HEK293T (cell line): ENCODE measurements around the gene ERCC6L2.

Experiments
- CTCF ChIA-PET: fragments of 350-600 bp; formaldehyde crosslinking; extraction: SDS; loops from one replicate; lab custom pipeline; 2021; ENCODE audit warnings: antibody characterized with exemption, inconsistent platforms; lab: Yijun Ruan, JAX
- POLR2A ChIA-PET: fragments of 350-600 bp; formaldehyde crosslinking; extraction: SDS; loops from one replicate; lab custom pipeline; 2020; ENCODE audit warnings: antibody characterized with exemption, inconsistent platforms; lab: Yijun Ruan, JAX
- DNase-seq: peaks from one replicate; pipeline ENCODE4 v3.0.0; 2012; ENCODE audit warnings: mixed read lengths; ENCODE audit errors: extremely low spot score
- ARNT ChIP-seq: fragments of 450-650 bp; IDR thresholded peaks from 2 replicates; pipeline ENCODE4 v1.6.1; 2017; ENCODE audit warnings: mild to moderate bottlenecking
- BHLHE40 ChIP-seq: fragments of 450-650 bp; IDR thresholded peaks from 2 replicates; pipeline ENCODE4 v1.6.1; 2016; ENCODE audit warnings: mild to moderate bottlenecking, moderate library complexity, borderline replicate concordance
- CTBP1 ChIP-seq: fragments of 450-650 bp; IDR thresholded peaks from 2 replicates; pipeline ENCODE4 v1.6.1; 2016; ENCODE audit warnings: borderline replicate concordance
- ELF4 ChIP-seq: fragments of 450-650 bp; IDR thresholded peaks from 2 replicates; pipeline ENCODE4 v1.6.1; 2017; ENCODE audit warnings: antibody characterized with exemption
- FOXA1 ChIP-seq: fragments of 450-650 bp; IDR thresholded peaks from 2 replicates; pipeline ENCODE4 v1.6.1; 2016; ENCODE audit warnings: mild to moderate bottlenecking
- FOXK2 ChIP-seq: fragments of 450-650 bp; IDR thresholded peaks from 2 replicates; pipeline ENCODE4 v1.6.1; 2016; ENCODE audit warnings: mild to moderate bottlenecking
- FOXM1 ChIP-seq: fragments of 450-650 bp; IDR thresholded peaks from 2 replicates; pipeline ENCODE4 v1.6.1; 2017; ENCODE audit warnings: mild to moderate bottlenecking, borderline replicate concordance
- HDGF ChIP-seq: fragments of 450-650 bp; IDR thresholded peaks from 2 replicates; pipeline ENCODE4 v1.6.1; 2017; ENCODE audit warnings: antibody characterized with exemption, borderline replicate concordance
- L3MBTL2 ChIP-seq: fragments of 450-650 bp; conservative IDR thresholded peaks from 2 replicates; pipeline ENCODE4 v1.6.1; 2016; ENCODE audit warnings: mild to moderate bottlenecking
- LEF1 ChIP-seq: fragments of 450-650 bp; IDR thresholded peaks from 2 replicates; pipeline ENCODE4 v1.6.1; 2017; ENCODE audit warnings: mild to moderate bottlenecking, borderline replicate concordance
- NFRKB ChIP-seq: fragments of 450-650 bp; IDR thresholded peaks from 2 replicates; pipeline ENCODE4 v1.6.1; 2016; ENCODE audit warnings: mild to moderate bottlenecking, moderate library complexity
- SP1 ChIP-seq: fragments of 450-650 bp; IDR thresholded peaks from 2 replicates; pipeline ENCODE4 v1.6.1; 2017
- SUZ12 ChIP-seq: fragments of 450-650 bp; IDR thresholded peaks from 2 replicates; pipeline ENCODE4 v1.6.1; 2016; ENCODE audit warnings: mild to moderate bottlenecking
- TARDBP ChIP-seq: fragments of 450-650 bp; IDR thresholded peaks from 2 replicates; pipeline ENCODE4 v1.6.1; 2016
- ZNF384 ChIP-seq: fragments of 450-650 bp; IDR thresholded peaks from 2 replicates; pipeline ENCODE4 v1.6.1; 2016
- TF ChIP-seq, protein P1 (sequence below): fragments of 450-650 bp; IDR thresholded peaks from 2 replicates; pipeline ENCODE4 v1.6.1; 2016

Gene ERCC6L2

DNA sequence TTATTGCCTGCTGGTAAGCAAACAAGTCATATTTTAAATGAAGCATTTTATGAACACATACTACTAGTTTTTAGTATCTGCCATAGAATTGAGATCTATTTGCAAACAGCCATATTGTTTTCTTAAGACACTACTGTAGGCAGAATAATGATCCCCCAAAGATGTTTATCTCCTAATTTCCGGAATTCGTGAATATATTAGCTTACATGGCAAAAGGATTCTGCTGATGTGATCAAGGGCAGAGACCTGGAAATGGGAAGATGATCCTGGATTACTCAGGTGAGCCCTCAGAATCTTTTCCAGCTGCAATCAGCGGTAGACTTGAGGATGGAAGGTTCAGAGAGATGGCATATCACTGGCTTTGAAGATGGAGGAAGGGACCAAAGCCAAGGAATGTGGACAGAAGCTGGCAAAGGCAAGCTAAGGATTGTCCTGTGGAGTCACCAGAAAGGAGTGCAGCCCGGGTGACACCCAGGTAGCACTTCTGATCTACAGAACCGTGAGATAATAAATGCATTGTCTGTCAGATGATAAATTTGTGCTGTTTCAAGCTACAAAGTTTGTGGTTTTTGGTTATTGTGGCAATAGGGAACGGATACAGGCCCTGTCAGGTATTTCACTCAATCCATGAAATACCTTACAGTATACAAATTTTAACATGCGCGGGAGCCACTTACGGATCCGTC is 1.0 kb upstream of the ERCC6L2 start:
- ChIA-PET CTCF (no interaction called here), POLR2A (interaction anchor here (0.7 to 2.4 kb wide), 17 partner anchors 10 to 327 kb away, joined by 3 to 10 read pairs (median 4); no protein-coding TSS in a partner anchor)
- DNase-seq: no peak
- TF ChIP-seq FOXA1 (no peak), CTBP1 (no peak), FOXM1 (no peak), LEF1 (no peak), ELF4 (no peak), L3MBTL2 (no peak), SUZ12 (no peak), NFRKB (no peak), SP1 (no peak), ARNT (no peak), TARDBP (no peak), HDGF (no peak), ZNF384 (no peak), BHLHE40 (no peak), FOXK2 (no peak)
- TF ChIP-seq, protein P1, sequence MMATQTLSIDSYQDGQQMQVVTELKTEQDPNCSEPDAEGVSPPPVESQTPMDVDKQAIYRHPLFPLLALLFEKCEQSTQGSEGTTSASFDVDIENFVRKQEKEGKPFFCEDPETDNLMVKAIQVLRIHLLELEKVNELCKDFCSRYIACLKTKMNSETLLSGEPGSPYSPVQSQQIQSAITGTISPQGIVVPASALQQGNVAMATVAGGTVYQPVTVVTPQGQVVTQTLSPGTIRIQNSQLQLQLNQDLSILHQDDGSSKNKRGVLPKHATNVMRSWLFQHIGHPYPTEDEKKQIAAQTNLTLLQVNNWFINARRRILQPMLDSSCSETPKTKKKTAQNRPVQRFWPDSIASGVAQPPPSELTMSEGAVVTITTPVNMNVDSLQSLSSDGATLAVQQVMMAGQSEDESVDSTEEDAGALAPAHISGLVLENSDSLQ: no peak

DNA sequence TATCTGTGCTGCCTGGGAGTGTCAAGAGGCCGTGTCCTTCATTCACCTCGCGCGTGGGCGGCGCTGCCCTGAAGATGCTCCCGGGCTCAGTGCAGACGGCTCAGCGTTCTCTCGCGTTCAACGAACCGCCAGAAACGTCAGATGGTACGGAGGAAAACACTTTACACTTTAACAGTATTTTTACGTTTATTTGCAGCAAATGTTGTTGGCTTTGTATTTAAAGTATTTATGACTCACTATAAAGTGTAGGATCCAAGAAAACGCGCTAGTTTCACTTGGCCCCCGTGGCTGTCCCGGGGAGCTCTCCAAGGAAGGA is 544 bp upstream of the ERCC6L2 start:
- peak; percentile 27 for DNase-seq
- ChIA-PET CTCF (no interaction called here), POLR2A (interaction anchor here (0.7 to 2.4 kb wide), 19 partner anchors 12 to 366 kb away, joined by 3 to 10 read pairs (median 4); no protein-coding TSS in a partner anchor)
- no peak for TF ChIP-seq LEF1
- TF ChIP-seq ELF4: no peak
- TF ChIP-seq HDGF: no peak
- no peak for TF ChIP-seq NFRKB
- no peak for TF ChIP-seq FOXK2
- no peak for TF ChIP-seq ZNF384
- TF ChIP-seq ARNT: no peak
- TF ChIP-seq TARDBP: no peak
- TF ChIP-seq L3MBTL2: no peak
- TF ChIP-seq, protein P1: no peak
- no peak for TF ChIP-seq BHLHE40
- no peak for TF ChIP-seq FOXA1
- TF ChIP-seq SUZ12: no peak
- no peak for TF ChIP-seq SP1

DNA sequence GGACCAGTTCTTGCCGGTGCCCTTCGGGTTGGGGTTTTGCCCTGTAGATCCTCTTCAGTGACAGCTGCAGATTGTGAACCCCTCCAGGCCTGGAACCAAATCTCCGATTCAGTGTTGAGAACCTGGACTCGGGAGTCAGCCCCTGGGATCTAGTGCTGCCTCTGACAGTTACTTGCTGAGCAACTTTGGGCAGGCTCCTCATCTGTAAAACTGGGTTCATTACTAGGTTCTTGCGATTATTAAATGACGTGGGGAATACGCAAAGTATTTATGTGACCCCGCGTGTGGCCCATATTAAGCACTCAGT is 600 bp downstream of the ERCC6L2 start:
- no peak for TF ChIP-seq TARDBP
- no peak for TF ChIP-seq SP1
- ChIA-PET POLR2A (interaction anchor here (1.0 to 2.4 kb wide), 13 partner anchors 16 to 367 kb away, joined by 3 to 10 read pairs (median 4); no protein-coding TSS in a partner anchor), CTCF (no interaction called here)
- no peak for DNase-seq

- no peak for DNase-seq
- POLR2A ChIA-PET: interaction anchor here (1.5 to 2.4 kb wide), 3 partner anchors 26 to 140 kb away, joined by 3 to 9 read pairs (median 5); no protein-coding TSS in a partner anchor
- CTCF ChIA-PET: no interaction called here
- TF ChIP-seq L3MBTL2 (no peak), NFRKB (no peak), HDGF (no peak), BHLHE40 (no peak)
- TF ChIP-seq, protein P1: no peak
Measured at GRCh38 chr9:95876595-95876994, 1.1 kb downstream of the ERCC6L2 start.

DNA sequence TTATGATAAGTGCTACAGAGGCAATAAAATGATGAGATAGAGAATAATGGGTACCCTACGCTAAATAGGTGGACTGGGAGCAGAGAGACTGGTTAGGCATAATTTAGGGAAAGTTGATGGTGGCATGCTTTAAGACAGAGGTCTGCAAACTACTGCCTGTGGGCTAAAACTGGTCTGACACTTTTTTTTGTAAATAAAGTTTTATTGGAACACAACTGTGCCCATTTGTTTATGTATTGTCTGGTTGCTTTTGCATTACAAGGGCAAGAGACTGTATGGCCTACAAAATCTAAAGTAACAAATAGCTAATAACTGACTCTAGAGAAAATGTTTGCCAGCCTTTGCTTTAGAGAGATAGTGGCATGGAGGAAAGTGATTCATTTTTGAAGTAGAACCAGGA is 2.5 kb downstream of the ERCC6L2 start:
- DNase-seq: no peak
- ChIA-PET CTCF (no interaction called here), POLR2A (no interaction called here)
- TF ChIP-seq HDGF (no peak), FOXA1 (no peak), L3MBTL2 (no peak), NFRKB (no peak), ARNT (no peak), LEF1 (no peak), BHLHE40 (no peak), CTBP1 (no peak)
- TF ChIP-seq, protein P1: no peak

GRCh38 chr9:95879591-95879990 is 4.1 kb downstream of the ERCC6L2 start:
- CTCF ChIA-PET: interaction anchor here (0.6 to 0.9 kb wide), 2 partner anchors 9 to 31 kb away, joined by 3 read pairs; no protein-coding TSS in a partner anchor
- no peak for DNase-seq
- POLR2A ChIA-PET: interaction anchor here (0.6 kb wide), 1 partner anchor 151 kb away, joined by 3 read pairs; no protein-coding TSS in a partner anchor
- no peak for TF ChIP-seq HDGF
- TF ChIP-seq NFRKB: no peak
- TF ChIP-seq ZNF384: no peak
- TF ChIP-seq TARDBP: no peak
- no peak for TF ChIP-seq L3MBTL2
- no peak for TF ChIP-seq FOXA1
- no peak for TF ChIP-seq BHLHE40
- TF ChIP-seq SP1: no peak
